Endothelial cell of umbilical vein (primary cell): ENCODE measurements around the gene IRF2BP2. TPM values are rescaled to one million over a fixed set of nuclear protein-coding genes. Genes with fewer than 3 reads are reported as not detected.

Experiments
- BruUV-seq: library from RNA; stranded (reverse); fragments of 400-500 nt; replicated peaks from 2 replicates; lab custom pipeline; 2021; lab: Mats Ljungman, UMichigan
- CTCF ChIA-PET: fragments of 300-600, 350-600 bp; sonication (Branson Sonifier 250); formaldehyde crosslinking; loops from one replicate; lab custom pipeline; 2021; ENCODE audit warnings: antibody characterized with exemption, inconsistent platforms; lab: Charles Lee
- POLR2A ChIA-PET: fragments of 300-600, 350-600 bp; sonication (Branson Sonifier 250); formaldehyde crosslinking; loops from one replicate; lab custom pipeline; 2021; ENCODE audit warnings: antibody characterized with exemption, inconsistent platforms; lab: Charles Lee
- DNase-seq: peaks from one replicate; pipeline ENCODE4 v3.0.0-alpha.2; 2011; ENCODE audit warnings: low read depth, low spot score
- FAIRE-seq: peaks from 2 replicates; lab custom pipeline; 2011; peaks lifted over from hg19 to GRCh38; lab: Jason Lieb, UNC
- H2AFZ ChIP-seq: 2 replicates; pipeline ENCODE4 v1.6.0; 2012; ENCODE audit warnings: low read depth, low read length, control low read depth, inconsistent platforms
- H3K27ac ChIP-seq: 2 replicates; pipeline ENCODE4 v1.5.1; 2011; ENCODE audit warnings: low read depth, mild to moderate bottlenecking, control low read depth, low read length, moderate library complexity; ENCODE audit not compliant: insufficient read depth
- H3K27me3 ChIP-seq, 2 experiments: 2 replicates each; pipeline versions ENCODE4 v1.6.0 to v1.6.1; 2011; ENCODE audit warnings: low read length in 2 of 2, mixed read lengths in 1 of 2; ENCODE audit not compliant: control insufficient read depth in 2 of 2, insufficient read depth in 2 of 2
- H3K36me3 ChIP-seq, 2 experiments: 2 replicates in 1 of 2; 3 replicates in 1 of 2; pipeline ENCODE4 v1.5.1; 2011; ENCODE audit warnings: low read length in 2 of 2, mild to moderate bottlenecking in 1 of 2, moderate library complexity in 1 of 2; ENCODE audit not compliant: control insufficient read depth in 2 of 2, insufficient read depth in 2 of 2; ENCODE audit errors: extremely low read depth in 1 of 2
- H3K4me1 ChIP-seq: 3 replicates; pipeline ENCODE4 v1.5.1; 2011; ENCODE audit warnings: mild to moderate bottlenecking, low read length; ENCODE audit not compliant: control insufficient read depth, insufficient read depth; ENCODE audit errors: extremely low read depth
- H3K4me2 ChIP-seq: 2 replicates; pipeline ENCODE4 v1.6.1; 2011; ENCODE audit warnings: low read length, control low read depth, mixed read lengths; ENCODE audit not compliant: insufficient read depth
- H3K4me3 ChIP-seq, 3 experiments: fragments of 200-600 bp in 1 of 3; sonication (generic), shearing (Covaris generic) in 1 of 3; replicated peaks in 1 of 3; 2 replicates each; pipeline ENCODE4 v1.5.1; 2011 to 2016; ENCODE audit warnings: control low read depth in 3 of 3, low read length in 3 of 3, mild to moderate bottlenecking in 2 of 3, inconsistent platforms in 1 of 3, low read depth in 1 of 3, moderate library complexity in 1 of 3; ENCODE audit not compliant: insufficient read depth in 1 of 3
- H3K79me2 ChIP-seq: 2 replicates; pipeline ENCODE4 v1.6.0; 2012; ENCODE audit warnings: low read length, inconsistent platforms; ENCODE audit not compliant: control insufficient read depth, insufficient read depth
- H3K9ac ChIP-seq: replicated peaks from 2 replicates; pipeline ENCODE3; 2011; ENCODE audit warnings: low read length, control low read depth; ENCODE audit not compliant: insufficient read depth; ENCODE audit errors: extremely low read depth
- H3K9me1 ChIP-seq: replicated peaks from 3 replicates; pipeline ENCODE4 v1.6.0; 2011; ENCODE audit warnings: mild to moderate bottlenecking, low read length; ENCODE audit not compliant: control insufficient read depth, insufficient read depth; ENCODE audit errors: extremely low read depth
- H3K9me3 ChIP-seq: replicated peaks from 2 replicates; pipeline ENCODE4 v1.5.1; 2012; ENCODE audit warnings: low read length, inconsistent platforms; ENCODE audit not compliant: control insufficient read depth, insufficient read depth
- H4K20me1 ChIP-seq: replicated peaks from 2 replicates; pipeline ENCODE3; 2011; ENCODE audit warnings: mild to moderate bottlenecking, low read length; ENCODE audit not compliant: control insufficient read depth, insufficient read depth; ENCODE audit errors: extremely low read depth
- EZH2 ChIP-seq: IDR thresholded peaks from 2 replicates; pipeline ENCODE4 v1.6.1; 2012; ENCODE audit warnings: borderline replicate concordance, low read depth, mild to moderate bottlenecking, moderate library complexity, low read length, inconsistent platforms; ENCODE audit not compliant: severe bottlenecking
- FOS ChIP-seq: IDR thresholded peaks from 2 replicates; pipeline ENCODE4 v1.6.1; 2011; ENCODE audit warnings: mild to moderate bottlenecking, low read length, moderate library complexity, borderline replicate concordance; ENCODE audit not compliant: insufficient read depth
- GATA2 ChIP-seq: IDR thresholded peaks from 2 replicates; pipeline ENCODE4 v1.7.0; 2011; ENCODE audit warnings: low read depth, mild to moderate bottlenecking, moderate library complexity, mixed read lengths, low read length; ENCODE audit not compliant: insufficient read length, insufficient read depth
- JUN ChIP-seq: IDR thresholded peaks from 2 replicates; pipeline ENCODE4 v1.6.1; 2011; ENCODE audit warnings: borderline replicate concordance, low read depth; ENCODE audit not compliant: insufficient read length, insufficient read depth
- MYC ChIP-seq: IDR thresholded peaks from one replicate; pipeline ENCODE4 v1.6.1; 2011; ENCODE audit warnings: mild to moderate bottlenecking, low read depth, low read length
- POLR2A ChIP-seq: IDR thresholded peaks from 2 replicates; pipeline ENCODE4 v1.6.1; 2012; ENCODE audit warnings: low read depth, mild to moderate bottlenecking, control low read depth, low read length
- POLR2AphosphoS5 ChIP-seq: IDR thresholded peaks from 2 replicates; pipeline ENCODE4 v1.6.1; 2012; ENCODE audit warnings: low read depth, mild to moderate bottlenecking, control low read depth, low read length, moderate library complexity; ENCODE audit not compliant: insufficient read depth
- dilution Hi-C: fragments of 300-500 bp; cut with MboI; formaldehyde crosslinking; loops from one replicate; pipeline ENCODE4 v1.15.0; 2019; ENCODE audit warnings: low sequenced_read_pairs; ENCODE audit not compliant: extremely low pct_ligation_motif_present
- intact Hi-C: fragments of 100-400 bp; cut with micrococcal nuclease; formaldehyde crosslinking; loops from one replicate; pipeline ENCODE4 v1.10.0; 2022
- polyA plus RNA-seq, 4 experiments: library from polyadenylated mRNA; depleted of rRNA in 3 of 4; stranded (reverse) in 3 of 4; unstranded in 1 of 4; fragments of >200 nt; gene quantifications; 2 replicates each; pipeline versions ENCODE4 v1.2.1 to v1.2.3, GENCODE V29; 2011 to 2012; ENCODE audit warnings: missing spikeins in 1 of 4
- total RNA-seq: library from RNA; stranded (reverse); gene quantifications from 2 replicates; pipeline ENCODE4 v1.2.3, GENCODE V29; 2021
- TF ChIP-seq, protein P1 (sequence below), 2 donors: IDR thresholded peaks; 1 replicate in 1 of 2; 2 replicates in 1 of 2; pipeline ENCODE4 v1.5.1; 2011; ENCODE audit warnings: low read length in 2 of 2, mild to moderate bottlenecking in 2 of 2, moderate library complexity in 2 of 2, control low read depth in 1 of 2, inconsistent platforms in 1 of 2, low read depth in 1 of 2; ENCODE audit not compliant: insufficient read depth in 1 of 2; ENCODE audit errors: extremely low read depth in 1 of 2
- TF ChIP-seq, protein P2 (sequence below): IDR thresholded peaks from 2 replicates; pipeline ENCODE4 v1.6.1; 2011; ENCODE audit not compliant: insufficient read depth, insufficient read length

The IRF2BP2 gene
- total and polyA plus RNA-seq, 2 donors (not counting 3 experiments of a cell fraction or from before 2014, with no cell fraction given), result 66.6 to 109 TPM

DNA sequence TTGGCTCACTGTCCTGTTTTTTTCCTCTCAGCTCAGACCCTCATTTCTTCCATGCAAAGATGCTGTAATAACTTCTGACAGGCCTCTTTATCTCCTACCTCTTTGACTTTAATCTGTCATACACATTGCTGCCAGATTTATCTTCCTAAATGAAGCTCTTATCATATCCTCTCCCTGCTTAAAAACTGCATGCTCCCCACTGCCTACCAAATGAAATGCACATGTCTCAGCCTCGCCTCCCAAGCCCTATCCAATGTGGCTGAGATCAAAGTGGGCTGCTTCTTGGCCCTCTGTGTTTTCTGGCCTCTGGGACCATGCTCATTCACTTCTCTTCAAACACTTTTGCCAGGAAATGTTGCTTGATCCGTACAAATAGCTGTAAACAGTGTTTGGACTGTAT lies 38.3 kb downstream of the IRF2BP2 start:
- intact Hi-C loops (no loop called here), dilution Hi-C loops (no loop called here)
- Histone ChIP-seq H4K20me1 (no peaks in the 10 kb centered on the region), H3K9ac (no peak overlapping the region), H3K4me2 (no peak overlapping the region), H3K36me3 (no peaks in the 10 kb centered on the region), H3K79me2 (no peaks in the 10 kb centered on the region), H3K4me1 (no peaks in the 10 kb centered on the region), H3K27ac (no peak overlapping the region), H3K4me3 (no peak overlapping the region), H2AFZ (no peak overlapping the region), H3K9me1 (no peaks in the 10 kb centered on the region), H3K9me3 (no peaks in the 10 kb centered on the region), H3K27me3 (peaks cover 0 to 3% of the 10 kb centered on the region in 2 experiments)
- ChIA-PET CTCF (interaction anchor here (1.4 kb wide), 1 partner anchor 72 kb away, joined by 3 read pairs; no protein-coding TSS in a partner anchor), POLR2A (no interaction called here)
- TF ChIP-seq POLR2AphosphoS5 (no peak), POLR2A (no peak)
- no peak for DNase-seq
- no TSS peak for BruUV-seq
- FAIRE-seq, result no peak

DNA sequence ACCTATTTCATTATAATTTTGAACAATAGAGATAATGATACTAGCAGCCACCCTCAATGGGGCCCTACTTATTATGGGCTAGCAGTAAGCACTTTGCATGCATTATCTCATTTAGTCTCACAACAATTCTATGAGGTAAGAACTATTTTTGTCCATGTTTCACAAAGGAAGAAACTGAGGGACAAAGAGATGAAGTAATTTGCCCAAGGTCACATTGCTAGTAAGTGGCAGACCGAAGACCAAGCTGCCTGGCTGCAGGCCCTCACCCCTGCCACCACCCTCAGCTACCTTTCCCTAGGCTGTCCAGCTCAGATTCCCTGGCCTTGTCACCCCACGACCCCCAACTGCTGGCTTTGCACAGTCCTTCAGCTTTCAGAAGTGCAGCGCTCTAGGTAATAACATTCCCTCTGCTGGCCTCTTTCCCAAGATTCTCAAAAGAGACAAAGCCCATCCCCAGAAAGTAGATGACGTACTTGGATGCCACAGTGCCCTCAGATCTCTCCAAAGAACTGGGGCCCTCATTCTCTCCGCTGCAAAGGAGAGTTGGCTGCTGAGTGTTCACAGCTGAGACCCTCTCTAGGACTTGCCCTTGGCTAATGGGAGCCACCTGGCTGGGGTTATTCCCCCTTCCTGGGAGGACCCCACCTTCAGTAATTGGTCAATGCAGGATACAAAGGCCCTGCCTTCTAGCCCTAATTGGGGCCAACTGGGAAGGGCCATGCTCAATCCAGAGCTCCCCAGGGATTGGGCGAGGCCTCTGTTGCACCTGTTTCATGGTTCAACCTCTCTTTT lies 39.5 kb downstream of the IRF2BP2 start:
- DNase-seq (no peak), FAIRE-seq (no peak)
- H4K20me1 ChIP-seq, result no peaks in the 10 kb centered on the region
- ChIA-PET CTCF (no interaction called here), POLR2A (no interaction called here)
- H3K27me3 ChIP-seq, result peaks cover 0 to 3% of the 10 kb centered on the region in 2 experiments
- no peaks in the 10 kb centered on the region for H3K4me1 ChIP-seq
- H3K36me3 ChIP-seq, result no peaks in the 10 kb centered on the region
- H3K9me1 ChIP-seq, result no peaks in the 10 kb centered on the region
- TF ChIP-seq POLR2A, result no peak
- TF ChIP-seq, protein P1, sequence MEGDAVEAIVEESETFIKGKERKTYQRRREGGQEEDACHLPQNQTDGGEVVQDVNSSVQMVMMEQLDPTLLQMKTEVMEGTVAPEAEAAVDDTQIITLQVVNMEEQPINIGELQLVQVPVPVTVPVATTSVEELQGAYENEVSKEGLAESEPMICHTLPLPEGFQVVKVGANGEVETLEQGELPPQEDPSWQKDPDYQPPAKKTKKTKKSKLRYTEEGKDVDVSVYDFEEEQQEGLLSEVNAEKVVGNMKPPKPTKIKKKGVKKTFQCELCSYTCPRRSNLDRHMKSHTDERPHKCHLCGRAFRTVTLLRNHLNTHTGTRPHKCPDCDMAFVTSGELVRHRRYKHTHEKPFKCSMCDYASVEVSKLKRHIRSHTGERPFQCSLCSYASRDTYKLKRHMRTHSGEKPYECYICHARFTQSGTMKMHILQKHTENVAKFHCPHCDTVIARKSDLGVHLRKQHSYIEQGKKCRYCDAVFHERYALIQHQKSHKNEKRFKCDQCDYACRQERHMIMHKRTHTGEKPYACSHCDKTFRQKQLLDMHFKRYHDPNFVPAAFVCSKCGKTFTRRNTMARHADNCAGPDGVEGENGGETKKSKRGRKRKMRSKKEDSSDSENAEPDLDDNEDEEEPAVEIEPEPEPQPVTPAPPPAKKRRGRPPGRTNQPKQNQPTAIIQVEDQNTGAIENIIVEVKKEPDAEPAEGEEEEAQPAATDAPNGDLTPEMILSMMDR (IDR thresholded peaks at IDR 0.05; ENCODE audit: extremely low read depth in 1 of 2, insufficient read depth in 1 of 2, low read depth in 1 of 2, low read length in 2 of 2), result no peak
- TF ChIP-seq GATA2, result no peak
- no peak for TF ChIP-seq JUN
- TF ChIP-seq, protein P2, sequence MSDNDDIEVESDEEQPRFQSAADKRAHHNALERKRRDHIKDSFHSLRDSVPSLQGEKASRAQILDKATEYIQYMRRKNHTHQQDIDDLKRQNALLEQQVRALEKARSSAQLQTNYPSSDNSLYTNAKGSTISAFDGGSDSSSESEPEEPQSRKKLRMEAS, result no peak
- no peak for TF ChIP-seq EZH2
- no peak for TF ChIP-seq MYC
- TF ChIP-seq FOS, result no peak
- TF ChIP-seq POLR2AphosphoS5, result no peak
- BruUV-seq, result no TSS peak
- H3K4me2 ChIP-seq, result no peak overlapping the region
- no peak overlapping the region for H2AFZ ChIP-seq
- no peak overlapping the region for H3K4me3 ChIP-seq
- no peaks in the 10 kb centered on the region for H3K9me3 ChIP-seq
- intact Hi-C loops, result no loop called here
- dilution Hi-C loops, result no loop called here
- no peak overlapping the region for H3K9ac ChIP-seq
- no peaks in the 10 kb centered on the region for H3K79me2 ChIP-seq
- H3K27ac ChIP-seq, result no peak overlapping the region
